HepG2 (cell line): ENCODE data around the gene EWSR1. TPM values are rescaled to one million over a fixed set of nuclear protein-coding genes. Genes with fewer than 3 reads are reported as not detected.

Source experiments
- AGO1 ChIP-seq: fragments of 200-400 bp; formaldehyde crosslinking; IDR thresholded peaks from 2 replicates; pipeline ENCODE4 v1.6.1; 2017; ENCODE audit warnings: mild to moderate bottlenecking, low read depth, low read length, moderate library complexity; ENCODE audit not compliant: poor library complexity, severe bottlenecking
- ATF5 ChIP-seq: sonication (generic); formaldehyde crosslinking; IDR thresholded peaks from 2 replicates; pipeline ENCODE4 v1.4.0; 2020; ENCODE audit warnings: mild to moderate bottlenecking, low read depth, missing genetic modification reagents
- BCL3 ChIP-seq: sonication (generic); formaldehyde crosslinking; IDR thresholded peaks from 2 replicates; pipeline ENCODE4 v1.5.1; 2020; ENCODE audit warnings: mild to moderate bottlenecking, missing genetic modification reagents, moderate library complexity
- HDAC6 ChIP-seq: fragments of 200-600 bp; sonication (generic); IDR thresholded peaks from 2 replicates; pipeline ENCODE4 v1.7.0; 2017; ENCODE audit warnings: mild to moderate bottlenecking, antibody characterized with exemption, low read length, low read depth
- HES4 ChIP-seq: sonication (generic); formaldehyde crosslinking; IDR thresholded peaks from 2 replicates; pipeline ENCODE4 v1.9.0; 2021; ENCODE audit warnings: mild to moderate bottlenecking, missing genetic modification reagents, borderline replicate concordance
- JUNB ChIP-seq: sonication (generic); formaldehyde crosslinking; IDR thresholded peaks from 2 replicates; pipeline ENCODE4 v1.8.0; 2022; ENCODE audit warnings: missing genetic modification reagents, mild to moderate bottlenecking, borderline replicate concordance
- KDM5B ChIP-seq: sonication (generic); formaldehyde crosslinking; IDR thresholded peaks from 2 replicates; pipeline ENCODE4 v1.4.0; 2020; ENCODE audit warnings: missing genetic modification reagents, mild to moderate bottlenecking, borderline replicate concordance
- MLX ChIP-seq: IDR thresholded peaks from 2 replicates; pipeline ENCODE4 v1.6.1; 2016
- MXI1 ChIP-seq: IDR thresholded peaks from 3 replicates; pipeline ENCODE4 v1.6.1; 2012; ENCODE audit warnings: low read depth, low read length, inconsistent platforms, borderline replicate concordance
- NFATC3 ChIP-seq: sonication (generic); formaldehyde crosslinking; IDR thresholded peaks from 2 replicates; pipeline ENCODE4 v1.5.1; 2020; ENCODE audit warnings: mild to moderate bottlenecking, missing genetic modification reagents
- NFE2L2 ChIP-seq: fragments of 150-350 bp; IDR thresholded peaks from 2 replicates; pipeline ENCODE4 v1.6.1; 2014; ENCODE audit warnings: low read length
- PLSCR1 ChIP-seq: sonication (generic); formaldehyde crosslinking; IDR thresholded peaks from 2 replicates; pipeline ENCODE4 v1.5.0; 2020; ENCODE audit warnings: missing genetic modification reagents, mild to moderate bottlenecking, borderline replicate concordance
- REL ChIP-seq: sonication (generic); formaldehyde crosslinking; conservative IDR thresholded peaks from 2 replicates; pipeline ENCODE4 v1.8.0; 2022; ENCODE audit warnings: mild to moderate bottlenecking, missing genetic modification reagents, moderate library complexity
- SP1 ChIP-seq, 2 experiments: fragments of 450-650 bp in 1 of 2; sonication (generic) in 1 of 2; formaldehyde crosslinking in 1 of 2; IDR thresholded peaks; 2 replicates each; pipeline versions ENCODE4 v1.4.0 to v1.6.1; 2016 to 2020; ENCODE audit warnings: missing genetic modification reagents in 1 of 2
- SRF ChIP-seq: IDR thresholded peaks from 2 replicates; pipeline ENCODE4 v1.6.1; 2011; ENCODE audit warnings: mild to moderate bottlenecking, low read depth, low read length, moderate library complexity
- SSRP1 ChIP-seq: IDR thresholded peaks from 2 replicates; pipeline ENCODE4 v1.6.1; 2016; ENCODE audit warnings: control low read depth
- STAG1 ChIP-seq: sonication (generic); formaldehyde crosslinking; IDR thresholded peaks from 2 replicates; pipeline ENCODE4 v1.4.0; 2020; ENCODE audit warnings: missing genetic modification reagents
- TBP ChIP-seq: sonication (generic); formaldehyde crosslinking; IDR thresholded peaks from 2 replicates; pipeline ENCODE4 v1.5.0; 2020; ENCODE audit warnings: missing genetic modification reagents
- ZNF121 ChIP-seq: sonication (generic); formaldehyde crosslinking; IDR thresholded peaks from 2 replicates; pipeline ENCODE4 v1.5.0; 2020; ENCODE audit warnings: mild to moderate bottlenecking, missing genetic modification reagents
- ZNF143 ChIP-seq: sonication (generic); formaldehyde crosslinking; IDR thresholded peaks from 2 replicates; pipeline ENCODE4 v1.4.0; 2020; ENCODE audit warnings: missing genetic modification reagents
- ZNF20 ChIP-seq: sonication (generic); formaldehyde crosslinking; IDR thresholded peaks from 2 replicates; pipeline ENCODE4 v1.4.0; 2020; ENCODE audit warnings: mild to moderate bottlenecking, moderate library complexity, missing genetic modification reagents
- ZNF24 ChIP-seq: fragments of 450-650 bp; IDR thresholded peaks from 2 replicates; pipeline ENCODE4 v1.6.1; 2017; ENCODE audit warnings: antibody characterized with exemption, mild to moderate bottlenecking
- ZNF317 ChIP-seq: sonication (generic); formaldehyde crosslinking; IDR thresholded peaks from 2 replicates; pipeline ENCODE4 v1.5.0; 2020; ENCODE audit warnings: mild to moderate bottlenecking, missing genetic modification reagents
- ZNF510 ChIP-seq: sonication (generic); formaldehyde crosslinking; IDR thresholded peaks from 2 replicates; pipeline ENCODE4 v1.4.0; 2020; ENCODE audit warnings: low read depth, mild to moderate bottlenecking, missing genetic modification reagents
- ZNF512 ChIP-seq: sonication (generic); formaldehyde crosslinking; IDR thresholded peaks from 2 replicates; pipeline ENCODE4 v1.4.0; 2020; ENCODE audit warnings: mild to moderate bottlenecking, missing genetic modification reagents
- ZNF720 ChIP-seq: sonication (generic); formaldehyde crosslinking; IDR thresholded peaks from 2 replicates; pipeline ENCODE4 v1.4.0; 2020; ENCODE audit warnings: missing genetic modification reagents
- ZNF839 ChIP-seq: sonication (generic); formaldehyde crosslinking; IDR thresholded peaks from 2 replicates; pipeline ENCODE4 v1.4.0; 2020; ENCODE audit warnings: missing genetic modification reagents, mild to moderate bottlenecking, borderline replicate concordance
- polyA plus RNA-seq, 8 experiments: library from polyadenylated mRNA; depleted of rRNA in 3 of 8; stranded (reverse) in 7 of 8; unstranded in 1 of 8; fragments of >200 nt; fragmentation: Illumina TruSeq in 4 of 8; extraction: Trizol in 4 of 8; gene quantifications; 2 replicates each; pipeline versions ENCODE4 v1.2.1 to v1.2.3, GENCODE V29; 2011 to 2016; ENCODE audit warnings: low read depth in 4 of 8, missing spikeins in 1 of 8, mixed read lengths in 1 of 8; ENCODE audit not compliant: insufficient read depth in 1 of 8
- total RNA-seq, 5 experiments: library from RNA; depleted of rRNA; stranded (reverse); fragments of >200 nt; fragmentation: Illumina TruSeq; extraction: Trizol; gene quantifications; 2 replicates each; pipeline ENCODE4 v1.2.3, GENCODE V29; 2016; ENCODE audit warnings: low read depth in 1 of 5

The EWSR1 gene
- total and polyA plus RNA-seq, 2 of the 13 experiments (the other 11 are each of a cell fraction or from before 2014, with no cell fraction given): 211 to 326 TPM

- TF ChIP-seq ZNF512 (CRISPR knock-in tag): no peak
- TF ChIP-seq ZNF24: no peak
- peak; percentile 20; the same call in 1 of the 3 replicates for TF ChIP-seq MXI1
- no peak for TF ChIP-seq ZNF317 (CRISPR knock-in tag)
- no peak for TF ChIP-seq NFE2L2
- no peak for TF ChIP-seq MLX (CRISPR knock-in tag)
- no peak for TF ChIP-seq NFATC3
- peak; percentile 38 for TF ChIP-seq AGO1
- no peak for TF ChIP-seq SRF
- no peak for TF ChIP-seq PLSCR1 (CRISPR knock-in tag)
- TF ChIP-seq KDM5B: 0 out of 2 replicates have a peak, but pooled peaks have one; percentile 28
- TF ChIP-seq HDAC6: no peak
- TF ChIP-seq ZNF121 (CRISPR knock-in tag): no peak
- no peak for TF ChIP-seq SSRP1 (CRISPR knock-in tag)
- TF ChIP-seq JUNB: no peak; the same call in 1 of the 2 replicates
- no peak for TF ChIP-seq ZNF839 (CRISPR knock-in tag)
- TF ChIP-seq ZNF143: no peak
- peak; percentile 65; the same call in 1 of the 2 replicates for TF ChIP-seq BCL3
- no peak for TF ChIP-seq SP1 (IDR thresholded peaks at IDR 0.05)
- peak; percentile 36; the same call in 1 of the 2 replicates for TF ChIP-seq SP1 (CRISPR knock-in tag; IDR thresholded peaks at IDR 0.05)
- no peak for TF ChIP-seq ATF5
- TF ChIP-seq ZNF510 (CRISPR knock-in tag): no peak
- TF ChIP-seq ZNF20 (CRISPR knock-in tag): no peak
- no peak for TF ChIP-seq STAG1 (CRISPR knock-in tag)
- TF ChIP-seq ZNF720 (CRISPR knock-in tag): no peak
- TF ChIP-seq HES4 (CRISPR knock-in tag): peak; percentile 92
- 0 out of 2 replicates have a peak, but pooled peaks have one; percentile 9 for TF ChIP-seq REL
- TF ChIP-seq TBP: no peak
Measured at GRCh38 chr22:29268511-29269229, 602 bp downstream of the EWSR1 start (continued).
